SK-N-MC (cell line): ENCODE results near the gene CES4A.

Experiments used
- EZH2 ChIP-seq: fragments of 200-600 bp; sonication (generic); IDR thresholded peaks from one replicate; pipeline ENCODE4 v1.6.1; 2017; ENCODE audit warnings: antibody characterized with exemption
- POLR2AphosphoS5 ChIP-seq: IDR thresholded peaks from 2 replicates; pipeline ENCODE4 v1.6.1; 2012; ENCODE audit warnings: mild to moderate bottlenecking, low read depth, low read length, borderline replicate concordance

DNA sequence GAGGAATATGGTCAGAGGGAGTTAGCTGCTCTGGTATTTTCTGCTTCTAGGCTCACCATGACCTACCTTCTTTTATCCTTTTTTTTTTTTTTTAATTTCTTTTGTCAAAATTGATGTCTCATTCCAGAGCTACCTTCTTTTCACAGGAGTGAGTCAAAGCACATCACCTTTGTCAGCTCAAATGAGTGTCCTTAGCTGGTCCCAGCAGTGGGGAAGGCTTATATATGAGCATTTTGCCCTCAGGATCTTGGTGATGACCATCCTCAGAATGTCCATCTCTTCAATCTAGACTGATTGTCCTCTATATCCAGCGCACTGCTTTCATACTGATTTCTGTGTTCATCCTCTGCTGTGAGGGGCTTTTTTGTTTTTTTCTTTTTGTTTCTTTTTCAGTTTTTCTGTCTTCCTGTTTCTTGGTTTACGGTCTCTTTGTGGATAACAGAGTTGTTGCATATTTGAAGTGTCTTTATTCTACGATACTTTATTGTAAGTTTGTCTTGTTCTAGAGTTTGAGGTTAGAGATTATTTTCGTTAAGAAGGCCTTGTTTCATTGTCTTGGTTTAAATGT is 65.5 kb downstream of the CES4A start:
- TF ChIP-seq POLR2AphosphoS5, result no peak
- no peak for TF ChIP-seq EZH2
